ENCODE results near the gene FRAS1.

DNA sequence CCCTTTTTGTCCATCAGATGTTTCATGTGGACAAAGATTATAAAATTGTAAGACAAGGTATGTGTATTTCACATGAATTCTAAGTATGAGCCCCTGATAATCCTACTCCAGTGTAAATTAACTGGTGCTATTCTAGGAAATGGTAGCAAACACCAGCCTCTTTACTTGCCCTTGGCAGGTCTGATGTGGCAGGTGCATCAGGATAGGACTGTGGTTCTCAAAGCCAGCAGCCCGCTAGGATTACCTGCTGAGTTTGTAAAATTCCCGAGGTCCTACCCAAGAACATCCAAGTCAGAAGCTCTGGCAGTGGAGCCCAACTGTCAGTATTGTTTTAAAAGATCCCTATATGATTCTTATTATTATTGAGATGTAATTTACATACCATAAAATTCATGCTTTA lies 320.4 kb downstream of the FRAS1 start:
- TF ChIP-seq CTCF (IDR thresholded peaks at IDR 0.05; ENCODE audit: poor library complexity, severe bottlenecking): no peak
- TF ChIP-seq SMC3 (conservative IDR thresholded peaks at IDR 0.05; ENCODE audit: poor library complexity): no peak
- no peak for TF ChIP-seq REST (IDR thresholded peaks at IDR 0.05; ENCODE audit: borderline replicate concordance)
- no peak for TF ChIP-seq EP300 (conservative IDR thresholded peaks at IDR 0.05; ENCODE audit: poor library complexity, severe bottlenecking)
- no peak for TF ChIP-seq RAD21 (conservative IDR thresholded peaks at IDR 0.05)
- no peak for TF ChIP-seq POLR2AphosphoS5 (IDR thresholded peaks at IDR 0.05)
- TF ChIP-seq EZH2 (IDR thresholded peaks at IDR 0.05; ENCODE audit: borderline replicate concordance, insufficient read depth, low read length, poor library complexity, severe bottlenecking): no peak
- TF ChIP-seq MXI1 (conservative IDR thresholded peaks at IDR 0.05; ENCODE audit: poor library complexity, severe bottlenecking): no peak
- no peak for TF ChIP-seq TAF1 (IDR thresholded peaks at IDR 0.05; ENCODE audit: low read depth)

Data from neural cell (in vitro differentiated cells).